Stomach smooth muscle (tissue), 2 donors: ENCODE measurements around the gene OR52E1.

Experiments used
- H3K27ac ChIP-seq: one replicate; pipeline ENCODE4 v1.7.0; 2013; ENCODE audit warnings: mild to moderate bottlenecking, low read length, inconsistent platforms
- H3K27me3 ChIP-seq, 2 donors: one replicate each; pipeline ENCODE4 v1.7.0; 2013; ENCODE audit warnings: low read length in 2 of 2; ENCODE audit not compliant: insufficient read depth in 2 of 2, control insufficient read depth in 1 of 2
- H3K36me3 ChIP-seq, 2 donors: one replicate each; pipeline ENCODE4 v1.7.0; 2013; ENCODE audit warnings: low read length in 2 of 2; ENCODE audit not compliant: control insufficient read depth in 2 of 2, insufficient read depth in 2 of 2
- H3K4me1 ChIP-seq: one replicate; pipeline ENCODE4 v1.7.0; 2013; ENCODE audit warnings: low read length; ENCODE audit not compliant: control insufficient read depth, insufficient read depth
- H3K4me3 ChIP-seq, 2 donors: one replicate each; pipeline ENCODE4 v1.7.0; 2013; ENCODE audit warnings: low read length in 2 of 2
- H3K9ac ChIP-seq, 2 donors: one replicate each; pipeline ENCODE4 v1.7.0; 2013; ENCODE audit warnings: low read length in 2 of 2, mild to moderate bottlenecking in 1 of 2
- H3K9me3 ChIP-seq, 2 donors: one replicate each; pipeline ENCODE4 v1.7.0; 2013; ENCODE audit warnings: low read length in 2 of 2; ENCODE audit not compliant: control insufficient read depth in 2 of 2
- donor health status: healthy.
- donor health status: Pancreatic carcinoma.

The OR52E1 gene

DNA sequence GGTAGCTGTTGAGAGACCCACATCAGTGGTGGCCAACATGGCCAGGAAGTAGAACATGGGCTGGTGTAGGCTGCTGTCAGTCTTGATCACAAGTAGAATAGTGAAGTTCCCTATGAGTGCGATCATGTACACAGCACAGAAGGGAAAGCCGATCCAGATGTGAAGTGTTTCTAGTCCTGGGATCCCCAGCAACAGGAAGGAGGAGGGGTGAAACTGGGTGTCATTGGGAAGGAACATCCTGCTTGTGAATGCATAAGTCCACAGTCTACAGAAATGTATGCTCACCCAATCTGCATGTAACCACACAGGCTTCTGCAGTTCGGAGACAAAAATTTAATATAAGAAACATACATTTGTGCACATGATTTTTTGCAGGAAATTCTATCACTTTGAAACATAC, 10.0 kb upstream of the OR52E1 start, which contains the start of gene OR52E2:
Gene OR52E2 (minus strand): TSS at position 237 of the 400 bp plus-strand sequence. CDS start 0 bp downstream, at position 237.
- no peaks in the 10 kb centered on the region for H3K9me3 ChIP-seq
- no peaks in the 10 kb centered on the region for H3K4me1 ChIP-seq
- H3K27ac ChIP-seq: no peak within 1 kb of the TSS
- H3K27me3 ChIP-seq: no peaks in the 10 kb centered on the region
- no peaks in the 10 kb centered on the region for H3K36me3 ChIP-seq
- H3K9ac ChIP-seq: no peak within 1 kb of the TSS
- no peak within 1 kb of the TSS for H3K4me3 ChIP-seq

DNA sequence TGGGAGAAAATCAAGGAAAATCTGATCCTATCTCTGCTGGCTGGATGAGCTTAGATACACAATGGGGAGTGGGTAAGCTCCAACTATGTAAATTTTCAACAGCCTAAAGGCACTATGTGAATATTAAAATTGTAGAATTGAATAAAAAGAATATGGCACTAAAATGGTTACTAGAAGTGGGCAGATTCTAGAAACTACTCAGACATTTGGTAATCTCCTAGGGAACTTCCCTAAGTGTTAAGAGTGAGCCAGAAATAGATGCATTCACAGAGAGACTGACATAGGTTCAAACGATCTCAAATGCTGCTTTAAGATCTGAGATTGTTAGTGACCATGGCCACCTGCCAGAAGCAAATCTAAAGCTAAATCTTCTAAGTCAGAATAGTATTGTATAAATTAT, 4.3 kb upstream of the OR52E1 start:
- H3K9ac ChIP-seq: no peak overlapping the region

DNA sequence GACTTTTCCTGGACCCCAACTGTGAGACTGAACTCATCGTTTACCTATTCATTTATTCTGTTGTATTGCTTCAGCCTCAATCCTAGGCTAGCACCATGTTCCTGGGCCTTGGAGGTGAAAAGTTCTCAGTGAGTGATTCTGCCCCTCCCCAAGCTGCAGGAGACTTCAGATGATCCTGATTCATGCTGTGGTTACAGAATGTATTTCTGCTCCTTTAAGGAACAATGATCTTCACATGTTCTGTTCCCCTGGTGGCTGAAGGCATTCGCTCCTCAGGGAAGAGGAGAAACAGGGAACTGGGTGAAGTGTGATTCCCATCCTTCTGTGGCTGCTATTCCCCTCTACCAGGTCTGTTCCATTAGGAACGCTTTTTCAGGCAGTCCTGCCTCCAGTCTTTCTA, 2.4 kb downstream of the OR52E1 start:
- Histone ChIP-seq H3K9me3 (no peaks in the 10 kb centered on the region), H3K4me3 (no peak overlapping the region)

More for the DNA sequence above, 4.3 kb upstream of the OR52E1 start:
- H3K9me3 ChIP-seq: no peaks in the 10 kb centered on the region
- no peak overlapping the region for H3K4me3 ChIP-seq
- H3K36me3 ChIP-seq: no peaks in the 10 kb centered on the region
- H3K4me1 ChIP-seq: no peaks in the 10 kb centered on the region
- H3K27ac ChIP-seq: no peak overlapping the region
- H3K27me3 ChIP-seq: no peaks in the 10 kb centered on the region

DNA sequence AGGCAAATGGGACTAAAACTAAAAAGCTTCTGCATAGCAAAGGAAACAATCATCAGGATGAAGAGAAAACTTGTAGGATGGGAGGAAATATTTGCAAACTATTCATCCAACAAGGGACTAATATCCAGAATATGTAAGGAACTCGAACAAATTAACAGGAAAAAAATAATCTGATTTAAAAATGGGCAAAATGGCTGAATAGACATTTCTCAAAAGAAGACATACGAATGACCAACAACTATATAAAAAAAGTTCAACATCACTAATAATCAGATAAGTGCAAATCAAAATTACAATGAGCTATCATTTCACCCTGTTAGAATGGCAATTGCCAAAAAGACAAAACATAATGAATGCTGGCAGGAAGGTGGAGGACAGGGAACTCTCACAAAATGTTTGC, 12.0 kb downstream of the OR52E1 start:
- no peaks in the 10 kb centered on the region for H3K36me3 ChIP-seq
- H3K9ac ChIP-seq: no peak overlapping the region
- H3K4me3 ChIP-seq: no peak overlapping the region
- no peak overlapping the region for H3K27ac ChIP-seq
- H3K9me3 ChIP-seq: no peaks in the 10 kb centered on the region
- no peaks in the 10 kb centered on the region for H3K4me1 ChIP-seq
- H3K27me3 ChIP-seq: no peaks in the 10 kb centered on the region

More for the DNA sequence above, 2.4 kb downstream of the OR52E1 start:
- Histone ChIP-seq H3K27me3 (no peaks in the 10 kb centered on the region), H3K27ac (no peak overlapping the region), H3K4me1 (no peaks in the 10 kb centered on the region), H3K9ac (no peak overlapping the region), H3K36me3 (no peaks in the 10 kb centered on the region)

DNA sequence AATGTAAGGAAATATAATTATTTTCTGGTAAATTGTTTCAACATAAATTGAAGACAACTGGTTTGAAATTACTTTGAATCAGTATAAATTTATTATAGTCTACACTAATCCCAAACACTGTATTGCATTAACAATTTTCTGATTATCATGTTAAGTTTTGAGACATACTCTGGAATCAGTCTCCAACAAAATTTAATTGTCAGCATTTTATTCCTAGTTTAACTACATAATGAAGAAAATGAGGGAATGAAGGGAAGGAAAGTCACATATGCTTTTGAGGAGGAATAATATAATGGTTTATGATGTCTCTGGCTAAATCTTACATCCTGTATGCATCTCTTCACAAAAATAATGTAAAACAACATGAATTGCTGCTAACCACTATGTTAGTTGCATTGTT, 14.2 kb downstream of the OR52E1 start:
- Histone ChIP-seq H3K4me1 (no peaks in the 10 kb centered on the region), H3K4me3 (no peak overlapping the region), H3K36me3 (no peaks in the 10 kb centered on the region), H3K27ac (no peak overlapping the region), H3K9me3 (no peaks in the 10 kb centered on the region), H3K27me3 (no peaks in the 10 kb centered on the region), H3K9ac (no peak overlapping the region)

DNA sequence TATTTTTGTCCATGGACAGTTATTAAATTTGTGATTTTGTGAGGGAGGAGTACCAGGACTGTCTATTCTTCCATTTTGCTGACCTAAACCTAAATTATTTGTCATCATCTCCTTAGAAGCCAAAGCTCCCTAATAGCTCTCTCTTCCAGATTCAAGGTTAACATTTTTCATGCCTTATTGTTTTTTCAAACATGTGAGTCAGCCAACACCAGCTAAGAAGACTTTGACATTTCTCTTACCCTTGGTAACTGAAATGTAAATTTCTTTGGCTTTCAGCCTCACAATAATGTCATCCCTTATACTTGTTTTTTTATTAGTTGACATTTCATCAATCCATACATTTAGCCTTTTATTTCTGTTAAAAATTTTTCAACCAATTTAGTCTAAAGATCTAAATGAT, 19.2 kb downstream of the OR52E1 start:
- Histone ChIP-seq H3K36me3 (no peaks in the 10 kb centered on the region), H3K4me3 (no peak overlapping the region), H3K9me3 (no peaks in the 10 kb centered on the region), H3K4me1 (no peaks in the 10 kb centered on the region), H3K9ac (no peak overlapping the region), H3K27ac (no peak overlapping the region), H3K27me3 (no peaks in the 10 kb centered on the region)

DNA sequence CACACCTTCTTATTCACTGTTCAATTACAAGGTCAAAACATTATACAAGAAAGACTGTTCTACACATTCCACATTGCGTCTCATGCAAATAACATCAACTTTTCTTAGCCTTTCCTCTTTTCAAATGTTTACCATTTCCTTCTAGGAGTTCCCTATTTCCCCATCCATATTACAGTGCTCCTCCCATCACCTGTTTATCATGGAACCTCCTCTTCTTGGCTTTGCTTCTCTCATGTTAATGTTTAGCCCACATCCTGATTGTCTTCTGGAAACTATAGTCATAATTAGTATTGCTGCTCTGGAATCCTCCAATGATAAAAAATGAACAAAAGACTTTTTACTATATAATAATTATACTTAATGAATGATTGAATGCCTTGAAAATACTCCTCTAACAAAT, 21.3 kb downstream of the OR52E1 start:
- H3K9ac ChIP-seq: no peak overlapping the region
- no peaks in the 10 kb centered on the region for H3K4me1 ChIP-seq
- H3K27me3 ChIP-seq: no peaks in the 10 kb centered on the region
- H3K27ac ChIP-seq: no peak overlapping the region
- H3K36me3 ChIP-seq: no peaks in the 10 kb centered on the region
- no peaks in the 10 kb centered on the region for H3K9me3 ChIP-seq
- no peak overlapping the region for H3K4me3 ChIP-seq

DNA sequence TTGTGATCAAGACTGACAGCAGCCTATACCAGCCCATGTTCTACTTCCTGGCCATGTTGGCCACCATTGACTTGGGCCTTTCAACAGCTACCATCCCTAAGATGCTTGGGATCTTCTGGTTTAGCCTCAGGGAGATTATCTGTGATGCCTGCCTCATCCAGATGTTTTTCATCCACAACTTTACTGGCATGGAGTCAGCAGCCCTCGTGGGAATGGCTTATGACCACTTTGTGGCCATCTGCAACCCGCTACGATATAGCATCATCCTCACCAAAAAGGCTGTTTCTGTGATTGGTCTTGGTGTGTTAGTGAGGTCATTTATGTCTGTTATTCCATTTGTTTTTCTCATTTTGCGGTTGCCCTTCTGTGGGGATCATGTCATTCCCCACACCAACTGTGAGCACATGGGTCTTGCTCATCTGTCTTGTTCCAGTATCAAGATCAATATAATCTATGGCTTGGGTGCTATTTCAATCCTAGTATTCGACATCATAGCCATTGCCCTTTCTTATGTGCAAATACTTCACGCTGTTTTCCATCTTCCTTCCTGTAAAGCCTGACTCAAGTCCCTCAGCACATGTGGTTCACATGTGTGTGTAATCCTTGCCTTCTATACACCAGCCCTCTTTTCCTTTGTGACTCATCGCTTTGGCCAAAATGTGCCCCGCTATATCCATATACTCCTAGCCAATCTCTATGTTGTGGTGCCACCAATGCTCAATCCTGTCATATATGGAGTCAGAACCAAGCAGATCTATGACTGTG, 23.6 kb downstream of the OR52E1 start:
- H3K36me3 ChIP-seq: no peaks in the 10 kb centered on the region
- no peaks in the 10 kb centered on the region for H3K9me3 ChIP-seq
- no peaks in the 10 kb centered on the region for H3K27me3 ChIP-seq

DNA sequence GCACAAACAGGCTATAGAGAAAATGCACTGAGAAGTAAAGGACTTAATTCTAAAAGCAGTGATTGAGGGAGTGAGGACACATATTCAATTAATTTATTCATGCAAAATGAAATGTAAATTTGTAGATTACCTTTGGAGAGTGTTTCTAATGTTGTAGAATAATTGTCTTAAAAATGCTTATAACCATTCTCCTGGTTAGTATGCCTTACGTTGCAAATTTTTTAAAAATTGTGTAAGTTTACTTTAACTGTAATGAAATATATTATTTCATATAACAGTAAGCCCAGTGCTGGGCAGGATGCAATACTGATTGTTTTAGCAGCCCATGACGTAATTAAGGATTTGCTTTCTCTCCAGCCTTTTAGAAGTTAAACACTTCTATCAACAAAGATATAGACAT, 26.6 kb downstream of the OR52E1 start:
- H3K9me3 ChIP-seq: no peaks in the 10 kb centered on the region
- no peak overlapping the region for H3K9ac ChIP-seq
- no peak overlapping the region for H3K27ac ChIP-seq
- no peaks in the 10 kb centered on the region for H3K36me3 ChIP-seq
- H3K4me3 ChIP-seq: no peak overlapping the region
- no peaks in the 10 kb centered on the region for H3K4me1 ChIP-seq
- no peaks in the 10 kb centered on the region for H3K27me3 ChIP-seq

More for the DNA sequence above, 23.6 kb downstream of the OR52E1 start:
- Histone ChIP-seq H3K4me3 (no peak overlapping the region), H3K9ac (no peak overlapping the region), H3K4me1 (no peaks in the 10 kb centered on the region), H3K27ac (no peak overlapping the region)

DNA sequence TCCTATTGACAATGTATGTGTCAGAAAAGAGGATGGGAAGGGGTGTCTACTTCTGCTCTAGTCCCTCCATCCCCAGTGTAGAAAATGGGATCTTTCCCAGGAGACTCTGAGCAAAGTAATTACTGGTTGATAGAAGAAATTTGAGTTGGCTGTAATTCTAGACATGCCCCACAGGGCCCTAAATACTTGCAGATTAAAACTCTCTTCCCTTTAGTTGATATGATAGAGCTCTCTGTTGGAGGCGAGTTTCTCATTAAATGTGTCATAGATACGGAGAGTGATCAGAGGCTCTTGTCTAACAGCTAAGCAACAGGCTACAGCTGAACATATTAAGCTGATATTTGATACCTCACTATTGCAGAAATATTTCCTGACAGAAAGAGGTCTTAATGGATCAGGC, 32.9 kb downstream of the OR52E1 start:
- no peaks in the 10 kb centered on the region for H3K36me3 ChIP-seq
- H3K27ac ChIP-seq: no peak overlapping the region
- peaks cover 0 to 2% of the 10 kb centered on the region in 2 donors for H3K9me3 ChIP-seq
- H3K4me3 ChIP-seq: no peak overlapping the region
- peaks cover 2 to 4% of the 10 kb centered on the region in 2 donors for H3K27me3 ChIP-seq
- H3K4me1 ChIP-seq: no peaks in the 10 kb centered on the region
- H3K9ac ChIP-seq: no peak overlapping the region

DNA sequence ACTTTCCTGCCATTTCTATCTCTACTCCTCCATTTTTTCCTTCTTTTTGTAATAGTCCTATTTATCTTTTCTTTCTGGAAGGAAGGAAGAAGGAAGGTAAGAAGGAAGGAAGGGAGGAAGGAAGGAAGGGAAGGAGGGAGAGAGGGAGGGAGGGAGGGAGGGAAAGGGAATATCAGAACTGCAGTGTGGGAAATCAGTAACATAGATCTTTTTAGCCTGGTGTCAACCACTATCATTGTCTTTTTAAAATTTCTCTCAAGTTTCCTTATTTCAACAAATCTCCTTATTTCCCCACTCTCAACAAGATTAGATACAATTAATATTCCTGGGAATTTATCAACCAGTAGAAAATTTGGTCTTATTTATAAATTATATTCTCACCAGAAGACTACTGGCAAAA, 33.7 kb downstream of the OR52E1 start:
- H3K9ac ChIP-seq: no peak overlapping the region
- no peak overlapping the region for H3K27ac ChIP-seq
- H3K4me3 ChIP-seq: no peak overlapping the region
- peaks cover 2 to 4% of the 10 kb centered on the region in 2 donors for H3K27me3 ChIP-seq
- no peaks in the 10 kb centered on the region for H3K36me3 ChIP-seq
- peaks cover 0 to 2% of the 10 kb centered on the region in 2 donors for H3K9me3 ChIP-seq
- H3K4me1 ChIP-seq: no peaks in the 10 kb centered on the region
